ENCODE data around the gene NRARP. TPM values are rescaled to one million over a fixed set of nuclear protein-coding genes. Genes with fewer than 3 reads are reported as not detected.

The NRARP gene
- total and polyA plus RNA-seq, 2 experiments from 2014 or later, result 4.0 to 55.1 TPM

DNA sequence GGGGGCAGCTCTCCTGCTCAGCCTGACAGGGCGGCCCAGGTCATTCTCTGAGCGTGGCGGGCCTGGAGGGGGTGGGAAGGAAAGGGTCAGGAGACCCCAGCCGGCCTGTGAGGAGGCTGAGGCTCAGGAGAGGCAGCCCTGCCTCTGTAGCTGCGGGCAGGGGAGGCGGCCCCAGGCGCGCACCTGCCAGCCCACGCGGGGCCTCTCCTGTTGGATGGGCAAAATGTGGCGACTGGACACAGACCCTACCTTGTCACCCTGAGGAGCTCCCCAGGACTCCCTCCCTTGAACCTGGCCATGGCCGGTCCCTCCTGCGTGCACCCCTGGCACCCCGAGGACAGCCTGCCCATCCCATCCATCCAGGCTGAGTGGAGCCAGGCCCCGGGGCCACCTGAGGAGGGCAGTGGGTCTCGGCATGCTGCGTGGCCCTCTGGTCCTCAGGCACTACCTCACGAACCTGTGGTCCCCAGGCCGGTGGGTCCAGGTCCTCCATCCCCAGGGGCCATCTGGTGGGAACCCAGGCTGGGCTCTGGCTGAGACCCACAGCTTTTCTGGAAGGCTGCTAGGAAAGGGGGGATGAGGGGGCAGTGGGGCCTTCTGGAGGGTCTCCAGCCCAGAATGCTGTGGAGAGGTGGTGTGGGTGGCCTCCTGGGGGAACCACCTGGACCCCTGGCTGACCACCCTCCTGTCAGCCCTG lies 15.1 kb upstream of the NRARP start (continued):
- TF ChIP-seq, protein P1, sequence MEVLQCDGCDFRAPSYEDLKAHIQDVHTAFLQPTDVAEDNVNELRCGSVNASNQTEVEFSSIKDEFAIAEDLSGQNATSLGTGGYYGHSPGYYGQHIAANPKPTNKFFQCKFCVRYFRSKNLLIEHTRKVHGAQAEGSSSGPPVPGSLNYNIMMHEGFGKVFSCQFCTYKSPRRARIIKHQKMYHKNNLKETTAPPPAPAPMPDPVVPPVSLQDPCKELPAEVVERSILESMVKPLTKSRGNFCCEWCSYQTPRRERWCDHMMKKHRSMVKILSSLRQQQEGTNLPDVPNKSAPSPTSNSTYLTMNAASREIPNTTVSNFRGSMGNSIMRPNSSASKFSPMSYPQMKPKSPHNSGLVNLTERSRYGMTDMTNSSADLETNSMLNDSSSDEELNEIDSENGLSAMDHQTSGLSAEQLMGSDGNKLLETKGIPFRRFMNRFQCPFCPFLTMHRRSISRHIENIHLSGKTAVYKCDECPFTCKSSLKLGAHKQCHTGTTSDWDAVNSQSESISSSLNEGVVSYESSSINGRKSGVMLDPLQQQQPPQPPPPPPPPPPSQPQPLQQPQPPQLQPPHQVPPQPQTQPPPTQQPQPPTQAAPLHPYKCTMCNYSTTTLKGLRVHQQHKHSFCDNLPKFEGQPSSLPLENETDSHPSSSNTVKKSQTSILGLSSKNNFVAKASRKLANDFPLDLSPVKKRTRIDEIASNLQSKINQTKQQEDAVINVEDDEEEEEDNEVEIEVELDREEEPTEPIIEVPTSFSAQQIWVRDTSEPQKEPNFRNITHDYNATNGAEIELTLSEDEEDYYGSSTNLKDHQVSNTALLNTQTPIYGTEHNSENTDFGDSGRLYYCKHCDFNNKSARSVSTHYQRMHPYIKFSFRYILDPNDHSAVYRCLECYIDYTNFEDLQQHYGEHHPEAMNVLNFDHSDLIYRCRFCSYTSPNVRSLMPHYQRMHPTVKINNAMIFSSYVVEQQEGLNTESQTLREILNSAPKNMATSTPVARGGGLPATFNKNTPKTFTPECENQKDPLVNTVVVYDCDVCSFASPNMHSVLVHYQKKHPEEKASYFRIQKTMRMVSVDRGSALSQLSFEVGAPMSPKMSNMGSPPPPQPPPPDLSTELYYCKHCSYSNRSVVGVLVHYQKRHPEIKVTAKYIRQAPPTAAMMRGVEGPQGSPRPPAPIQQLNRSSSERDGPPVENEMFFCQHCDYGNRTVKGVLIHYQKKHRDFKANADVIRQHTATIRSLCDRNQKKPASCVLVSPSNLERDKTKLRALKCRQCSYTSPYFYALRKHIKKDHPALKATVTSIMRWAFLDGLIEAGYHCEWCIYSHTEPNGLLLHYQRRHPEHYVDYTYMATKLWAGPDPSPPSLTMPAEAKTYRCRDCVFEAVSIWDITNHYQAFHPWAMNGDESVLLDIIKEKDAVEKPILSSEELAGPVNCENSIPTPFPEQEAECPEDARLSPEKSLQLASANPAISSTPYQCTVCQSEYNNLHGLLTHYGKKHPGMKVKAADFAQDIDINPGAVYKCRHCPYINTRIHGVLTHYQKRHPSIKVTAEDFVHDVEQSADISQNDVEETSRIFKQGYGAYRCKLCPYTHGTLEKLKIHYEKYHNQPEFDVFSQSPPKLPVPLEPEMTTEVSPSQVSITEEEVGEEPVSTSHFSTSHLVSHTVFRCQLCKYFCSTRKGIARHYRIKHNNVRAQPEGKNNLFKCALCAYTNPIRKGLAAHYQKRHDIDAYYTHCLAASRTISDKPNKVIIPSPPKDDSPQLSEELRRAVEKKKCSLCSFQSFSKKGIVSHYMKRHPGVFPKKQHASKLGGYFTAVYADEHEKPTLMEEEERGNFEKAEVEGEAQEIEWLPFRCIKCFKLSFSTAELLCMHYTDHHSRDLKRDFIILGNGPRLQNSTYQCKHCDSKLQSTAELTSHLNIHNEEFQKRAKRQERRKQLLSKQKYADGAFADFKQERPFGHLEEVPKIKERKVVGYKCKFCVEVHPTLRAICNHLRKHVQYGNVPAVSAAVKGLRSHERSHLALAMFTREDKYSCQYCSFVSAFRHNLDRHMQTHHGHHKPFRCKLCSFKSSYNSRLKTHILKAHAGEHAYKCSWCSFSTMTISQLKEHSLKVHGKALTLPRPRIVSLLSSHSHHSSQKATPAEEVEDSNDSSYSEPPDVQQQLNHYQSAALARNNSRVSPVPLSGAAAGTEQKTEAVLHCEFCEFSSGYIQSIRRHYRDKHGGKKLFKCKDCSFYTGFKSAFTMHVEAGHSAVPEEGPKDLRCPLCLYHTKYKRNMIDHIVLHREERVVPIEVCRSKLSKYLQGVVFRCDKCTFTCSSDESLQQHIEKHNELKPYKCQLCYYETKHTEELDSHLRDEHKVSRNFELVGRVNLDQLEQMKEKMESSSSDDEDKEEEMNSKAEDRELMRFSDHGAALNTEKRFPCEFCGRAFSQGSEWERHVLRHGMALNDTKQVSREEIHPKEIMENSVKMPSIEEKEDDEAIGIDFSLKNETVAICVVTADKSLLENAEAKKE (CRISPR knock-in tag; IDR thresholded peaks at IDR 0.05), result no peak
- TF ChIP-seq ZNF331 (CRISPR knock-in tag; IDR thresholded peaks at IDR 0.05; ENCODE audit: low read depth), result no peak
- no peak for TF ChIP-seq ZNF114 (CRISPR knock-in tag; IDR thresholded peaks at IDR 0.05)
- TF ChIP-seq POLR2AphosphoS5 (IDR thresholded peaks at IDR 0.05; ENCODE audit: low read depth), result no peak
- TF ChIP-seq, protein P2, sequence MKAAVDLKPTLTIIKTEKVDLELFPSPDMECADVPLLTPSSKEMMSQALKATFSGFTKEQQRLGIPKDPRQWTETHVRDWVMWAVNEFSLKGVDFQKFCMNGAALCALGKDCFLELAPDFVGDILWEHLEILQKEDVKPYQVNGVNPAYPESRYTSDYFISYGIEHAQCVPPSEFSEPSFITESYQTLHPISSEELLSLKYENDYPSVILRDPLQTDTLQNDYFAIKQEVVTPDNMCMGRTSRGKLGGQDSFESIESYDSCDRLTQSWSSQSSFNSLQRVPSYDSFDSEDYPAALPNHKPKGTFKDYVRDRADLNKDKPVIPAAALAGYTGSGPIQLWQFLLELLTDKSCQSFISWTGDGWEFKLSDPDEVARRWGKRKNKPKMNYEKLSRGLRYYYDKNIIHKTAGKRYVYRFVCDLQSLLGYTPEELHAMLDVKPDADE (IDR thresholded peaks at IDR 0.05), result no peak
